ENCODE data around the gene ZNF419.
A peak's percentile ranks its signal among the peaks of the same experiment; 100 is the strongest.
"Not testable (repeated sequence)": the region's sequence is repeated elsewhere in the genome, so short reads cannot be mapped to it uniquely, and the experiment has no call there.

ZNF419 gene

GRCh38 chr19:57487477-57488298, at the start of gene ZNF419:
Gene ZNF419 (plus strand): TSS chr19:57487750. CDS start chr19:57487951, 201 bp downstream.
- peak; percentile 37 for DNase-seq

- no peak for DNase-seq
Observed at GRCh38 chr19:57437931-57438330, 49.6 kb upstream of the ZNF419 start.

GRCh38 chr19:57438925-57439324, 48.6 kb upstream of the ZNF419 start:
- no peak for DNase-seq

- DNase-seq = no peak
Observed at GRCh38 chr19:57441979-57442752, 45.4 kb upstream of the ZNF419 start.

- peak; percentile 12 for DNase-seq
Observed at GRCh38 chr19:57443121-57443696, 44.3 kb upstream of the ZNF419 start.

GRCh38 chr19:57452307-57452706, 35.2 kb upstream of the ZNF419 start:
- no peak for DNase-seq

GRCh38 chr19:57465680-57466381, 21.7 kb upstream of the ZNF419 start:
- DNase-seq = no peak

GRCh38 chr19:57466489-57466888, 21.1 kb upstream of the ZNF419 start:
- no peak for DNase-seq

- DNase-seq = no peak
Observed at GRCh38 chr19:57473646-57474045, 13.9 kb upstream of the ZNF419 start.

GRCh38 chr19:57477191-57478008, 10.2 kb upstream of the ZNF419 start, which contains the start of gene ZNF772:
Gene ZNF772 (minus strand): TSS chr19:57477566. CDS start chr19:57477309, 257 bp downstream.
- peak; percentile 60 for DNase-seq

GRCh38 chr19:57488299-57488644, 722 bp downstream of the ZNF419 start:
- DNase-seq = not testable (repeated sequence)

GRCh38 chr19:57499332-57499679, 11.8 kb downstream of the ZNF419 start:
- not testable (repeated sequence) for DNase-seq

- not testable (repeated sequence) for DNase-seq
Observed at GRCh38 chr19:57499680-57500395, 12.3 kb downstream of the ZNF419 start, which contains the start of gene ZNF773. Gene ZNF773 (plus strand): TSS chr19:57499938. CDS start chr19:57500081, 143 bp downstream.

GRCh38 chr19:57500400-57500799, 12.8 kb downstream of the ZNF419 start:
- not testable (repeated sequence) for DNase-seq

- no peak for DNase-seq
Observed at GRCh38 chr19:57506163-57506562, 18.6 kb downstream of the ZNF419 start.

- no peak for DNase-seq
Observed at GRCh38 chr19:57511484-57511883, 23.9 kb downstream of the ZNF419 start.

- no peak for DNase-seq
Observed at GRCh38 chr19:57512845-57513244, 25.3 kb downstream of the ZNF419 start.

GRCh38 chr19:57515255-57515654, 27.7 kb downstream of the ZNF419 start:
- no peak for DNase-seq

- not testable (repeated sequence) for DNase-seq
Observed at GRCh38 chr19:57518021-57518420, 30.5 kb downstream of the ZNF419 start.

- DNase-seq = peak; percentile 86
Observed at GRCh38 chr19:57527136-57527881, 39.8 kb downstream of the ZNF419 start, which contains the start of gene ZNF549. Gene ZNF549 (plus strand): TSS chr19:57527356. CDS start chr19:57527574, 218 bp downstream.

All from NCI-H187 treated with DMSO at 0.1 percent for 48 hours (cell line).